ENCODE results near the gene BAG3. TPM values are rescaled to one million over a fixed set of nuclear protein-coding genes. Genes with fewer than 3 reads are reported as not detected.

Gene BAG3
- polyA plus RNA-seq, 1 donor from 2014 or later = 0.61 TPM

DNA sequence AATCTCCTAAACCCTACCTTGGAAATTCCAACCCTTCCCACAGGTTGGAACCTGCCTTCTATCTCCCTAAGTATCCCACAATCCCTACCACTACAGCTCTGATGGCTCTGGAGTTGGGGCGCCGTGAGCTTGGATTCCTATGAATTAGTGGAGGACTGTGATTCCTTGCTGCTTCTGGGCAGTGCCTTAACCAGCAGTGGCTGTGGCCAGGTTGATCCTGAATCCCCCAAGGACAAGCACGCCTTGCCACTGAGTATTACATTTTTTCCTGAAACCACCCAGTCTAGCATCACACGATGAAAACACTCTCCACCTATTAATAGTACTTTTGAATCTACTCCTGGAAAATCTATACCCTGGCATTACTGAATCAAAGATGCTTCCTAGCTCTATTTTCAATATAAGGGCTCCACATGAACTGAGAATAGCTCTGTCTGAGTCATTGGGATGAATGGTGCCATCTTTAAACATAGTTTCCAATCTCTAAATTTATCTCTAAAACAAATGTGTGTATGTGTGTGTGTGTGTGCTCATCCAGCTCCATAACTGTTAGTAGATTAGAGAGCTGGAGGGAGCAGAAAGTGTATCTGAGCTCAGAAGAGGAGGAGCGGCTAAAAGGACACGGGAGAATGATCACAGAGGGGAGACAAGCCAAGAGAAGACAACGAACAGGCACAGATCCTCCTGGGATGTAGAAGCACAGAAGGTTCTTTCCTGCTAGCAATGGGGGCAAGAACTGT, 62.7 kb downstream of the BAG3 start:
- Histone ChIP-seq H3K9me3 (ENCODE audit: low read length) (no peaks in the 10 kb centered on the region), H3K36me3 (ENCODE audit: insufficient read depth, low read length) (no peaks in the 10 kb centered on the region), H3K4me3 (ENCODE audit: low read length) (no peak overlapping the region), H3K4me2 (ENCODE audit: low read length) (no peak overlapping the region), H2AFZ (ENCODE audit: low read depth, low read length) (no peak overlapping the region), H3K9me2 (ENCODE audit: insufficient read depth, low read length) (no peaks in the 10 kb centered on the region), H3K9ac (ENCODE audit: low read length) (no peak overlapping the region), H3K79me2 (replicated peaks; ENCODE audit: insufficient read depth, low read length) (no peaks in the 10 kb centered on the region), H3F3A (ENCODE audit: insufficient read depth, low read length, poor library complexity, severe bottlenecking) (no peaks in the 10 kb centered on the region), H4K20me1 (ENCODE audit: insufficient read depth) (no peaks in the 10 kb centered on the region), H3K27ac (ENCODE audit: low read length) (no peak overlapping the region), H3K27me3 (ENCODE audit: insufficient read depth, low read depth, low read length) (no peaks in the 10 kb centered on the region)
- TF ChIP-seq MXI1 (conservative IDR thresholded peaks at IDR 0.05; ENCODE audit: poor library complexity, severe bottlenecking) = no peak
- no peak for TF ChIP-seq TAF1 (IDR thresholded peaks at IDR 0.05; ENCODE audit: low read depth)
- TF ChIP-seq POLR2AphosphoS5 (IDR thresholded peaks at IDR 0.05) = no peak
- no peak for TF ChIP-seq EZH2 (IDR thresholded peaks at IDR 0.05; ENCODE audit: borderline replicate concordance, insufficient read depth, low read length, poor library complexity, severe bottlenecking)
- no peak for TF ChIP-seq SMC3 (conservative IDR thresholded peaks at IDR 0.05; ENCODE audit: poor library complexity)
- TF ChIP-seq, protein P1, sequence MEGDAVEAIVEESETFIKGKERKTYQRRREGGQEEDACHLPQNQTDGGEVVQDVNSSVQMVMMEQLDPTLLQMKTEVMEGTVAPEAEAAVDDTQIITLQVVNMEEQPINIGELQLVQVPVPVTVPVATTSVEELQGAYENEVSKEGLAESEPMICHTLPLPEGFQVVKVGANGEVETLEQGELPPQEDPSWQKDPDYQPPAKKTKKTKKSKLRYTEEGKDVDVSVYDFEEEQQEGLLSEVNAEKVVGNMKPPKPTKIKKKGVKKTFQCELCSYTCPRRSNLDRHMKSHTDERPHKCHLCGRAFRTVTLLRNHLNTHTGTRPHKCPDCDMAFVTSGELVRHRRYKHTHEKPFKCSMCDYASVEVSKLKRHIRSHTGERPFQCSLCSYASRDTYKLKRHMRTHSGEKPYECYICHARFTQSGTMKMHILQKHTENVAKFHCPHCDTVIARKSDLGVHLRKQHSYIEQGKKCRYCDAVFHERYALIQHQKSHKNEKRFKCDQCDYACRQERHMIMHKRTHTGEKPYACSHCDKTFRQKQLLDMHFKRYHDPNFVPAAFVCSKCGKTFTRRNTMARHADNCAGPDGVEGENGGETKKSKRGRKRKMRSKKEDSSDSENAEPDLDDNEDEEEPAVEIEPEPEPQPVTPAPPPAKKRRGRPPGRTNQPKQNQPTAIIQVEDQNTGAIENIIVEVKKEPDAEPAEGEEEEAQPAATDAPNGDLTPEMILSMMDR (IDR thresholded peaks at IDR 0.05; ENCODE audit: poor library complexity, severe bottlenecking) = no peak
- no peak for TF ChIP-seq EP300 (conservative IDR thresholded peaks at IDR 0.05; ENCODE audit: poor library complexity, severe bottlenecking)
- TF ChIP-seq, protein P2, sequence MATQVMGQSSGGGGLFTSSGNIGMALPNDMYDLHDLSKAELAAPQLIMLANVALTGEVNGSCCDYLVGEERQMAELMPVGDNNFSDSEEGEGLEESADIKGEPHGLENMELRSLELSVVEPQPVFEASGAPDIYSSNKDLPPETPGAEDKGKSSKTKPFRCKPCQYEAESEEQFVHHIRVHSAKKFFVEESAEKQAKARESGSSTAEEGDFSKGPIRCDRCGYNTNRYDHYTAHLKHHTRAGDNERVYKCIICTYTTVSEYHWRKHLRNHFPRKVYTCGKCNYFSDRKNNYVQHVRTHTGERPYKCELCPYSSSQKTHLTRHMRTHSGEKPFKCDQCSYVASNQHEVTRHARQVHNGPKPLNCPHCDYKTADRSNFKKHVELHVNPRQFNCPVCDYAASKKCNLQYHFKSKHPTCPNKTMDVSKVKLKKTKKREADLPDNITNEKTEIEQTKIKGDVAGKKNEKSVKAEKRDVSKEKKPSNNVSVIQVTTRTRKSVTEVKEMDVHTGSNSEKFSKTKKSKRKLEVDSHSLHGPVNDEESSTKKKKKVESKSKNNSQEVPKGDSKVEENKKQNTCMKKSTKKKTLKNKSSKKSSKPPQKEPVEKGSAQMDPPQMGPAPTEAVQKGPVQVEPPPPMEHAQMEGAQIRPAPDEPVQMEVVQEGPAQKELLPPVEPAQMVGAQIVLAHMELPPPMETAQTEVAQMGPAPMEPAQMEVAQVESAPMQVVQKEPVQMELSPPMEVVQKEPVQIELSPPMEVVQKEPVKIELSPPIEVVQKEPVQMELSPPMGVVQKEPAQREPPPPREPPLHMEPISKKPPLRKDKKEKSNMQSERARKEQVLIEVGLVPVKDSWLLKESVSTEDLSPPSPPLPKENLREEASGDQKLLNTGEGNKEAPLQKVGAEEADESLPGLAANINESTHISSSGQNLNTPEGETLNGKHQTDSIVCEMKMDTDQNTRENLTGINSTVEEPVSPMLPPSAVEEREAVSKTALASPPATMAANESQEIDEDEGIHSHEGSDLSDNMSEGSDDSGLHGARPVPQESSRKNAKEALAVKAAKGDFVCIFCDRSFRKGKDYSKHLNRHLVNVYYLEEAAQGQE (IDR thresholded peaks at IDR 0.05; ENCODE audit: borderline replicate concordance) = no peak
- TF ChIP-seq RAD21 (conservative IDR thresholded peaks at IDR 0.05) = no peak

DNA sequence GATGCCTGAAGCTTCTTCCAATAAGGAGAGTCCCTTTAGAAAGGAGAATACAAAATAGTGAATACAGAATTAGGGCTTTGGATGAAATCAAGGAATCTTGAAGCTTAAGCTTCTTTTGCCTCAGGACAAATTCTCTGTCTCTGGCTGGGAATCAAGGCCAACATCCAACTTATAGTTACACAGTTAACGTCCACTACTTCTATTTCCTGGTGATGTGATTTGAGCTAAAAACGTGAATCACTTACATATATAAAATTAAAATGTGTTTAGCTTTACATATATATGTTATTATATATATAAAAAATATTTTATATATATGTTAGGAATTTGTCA, 63.3 kb downstream of the BAG3 start:
- Histone ChIP-seq H3F3A (ENCODE audit: insufficient read depth, low read length, poor library complexity, severe bottlenecking) (no peaks in the 10 kb centered on the region), H3K4me2 (ENCODE audit: low read length) (no peak overlapping the region), H3K4me3 (ENCODE audit: low read length) (no peak overlapping the region), H4K20me1 (ENCODE audit: insufficient read depth) (no peaks in the 10 kb centered on the region), H3K79me2 (replicated peaks; ENCODE audit: insufficient read depth, low read length) (no peaks in the 10 kb centered on the region), H3K36me3 (ENCODE audit: insufficient read depth, low read length) (no peaks in the 10 kb centered on the region), H2AFZ (ENCODE audit: low read depth, low read length) (no peak overlapping the region), H3K27ac (ENCODE audit: low read length) (no peak overlapping the region), H3K27me3 (ENCODE audit: insufficient read depth, low read depth, low read length) (no peaks in the 10 kb centered on the region), H3K9me3 (ENCODE audit: low read length) (no peaks in the 10 kb centered on the region), H3K9ac (ENCODE audit: low read length) (no peak overlapping the region), H3K9me2 (ENCODE audit: insufficient read depth, low read length) (no peaks in the 10 kb centered on the region)
- TF ChIP-seq TAF1 (IDR thresholded peaks at IDR 0.05; ENCODE audit: low read depth) (no peak), MXI1 (conservative IDR thresholded peaks at IDR 0.05; ENCODE audit: poor library complexity, severe bottlenecking) (no peak), SMC3 (conservative IDR thresholded peaks at IDR 0.05; ENCODE audit: poor library complexity) (no peak), EP300 (conservative IDR thresholded peaks at IDR 0.05; ENCODE audit: poor library complexity, severe bottlenecking) (no peak), EZH2 (IDR thresholded peaks at IDR 0.05; ENCODE audit: borderline replicate concordance, insufficient read depth, low read length, poor library complexity, severe bottlenecking) (no peak), RAD21 (conservative IDR thresholded peaks at IDR 0.05) (no peak), POLR2AphosphoS5 (IDR thresholded peaks at IDR 0.05) (no peak)
- TF ChIP-seq, protein P2 (IDR thresholded peaks at IDR 0.05; ENCODE audit: borderline replicate concordance) = no peak
- TF ChIP-seq, protein P1 (IDR thresholded peaks at IDR 0.05; ENCODE audit: poor library complexity, severe bottlenecking) = no peak

All from neural cell (in vitro differentiated cells).